Uterus (tissue), 4 donors: ENCODE measurements around the gene TRMU. TPM values are rescaled to one million over a fixed set of nuclear protein-coding genes. Genes with fewer than 3 reads are reported as not detected.

Experiments used
- DNase-seq, 2 donors: peaks; one replicate each; pipeline ENCODE4 v3.0.0-alpha.2; 2019 to 2020
- H3K27ac ChIP-seq, 2 donors: fragments of 200-600 bp; sonication (generic); 1 replicate in 1 of 2; 2 replicates in 1 of 2; pipeline ENCODE4 v1.5.1; 2016 to 2018
- H3K27me3 ChIP-seq, 2 donors: fragments of 200-600 bp; sonication (generic); one replicate each; pipeline ENCODE4 v1.5.1; 2018 to 2019; ENCODE audit warnings: control low read depth in 1 of 2
- H3K36me3 ChIP-seq, 2 donors: fragments of 200-600 bp; sonication (generic); one replicate each; pipeline ENCODE4 v1.5.1; 2019; ENCODE audit warnings: control low read depth in 1 of 2
- H3K4me1 ChIP-seq, 2 donors: fragments of 200-600 bp; sonication (generic); one replicate each; pipeline ENCODE4 v1.5.1; 2018 to 2019; ENCODE audit warnings: control low read depth in 1 of 2
- H3K4me3 ChIP-seq, 2 donors: fragments of 200-600 bp; sonication (generic); 1 replicate in 1 of 2; 2 replicates in 1 of 2; pipeline ENCODE4 v1.5.1; 2018 to 2019; ENCODE audit warnings: mild to moderate bottlenecking in 1 of 2
- H3K9me3 ChIP-seq, 2 donors: fragments of 200-600 bp; sonication (generic); one replicate each; pipeline ENCODE4 v1.5.1; 2019; ENCODE audit warnings: control low read depth in 1 of 2
- CTCF ChIP-seq, 4 experiments: fragments of 200-600 bp in 2 of 4; fragments of 450-650 bp in 2 of 4; sonication (generic) in 2 of 4; IDR thresholded peaks; one replicate each; pipeline ENCODE4 v1.5.1; 2016 to 2019; ENCODE audit warnings: antibody characterized with exemption in 4 of 4, mild to moderate bottlenecking in 2 of 4, moderate library complexity in 1 of 4
- POLR2A ChIP-seq, 2 donors: fragments of 450-650 bp; IDR thresholded peaks; one replicate each; pipeline ENCODE4 v1.6.1; 2016; ENCODE audit warnings: antibody characterized with exemption in 2 of 2, mild to moderate bottlenecking in 1 of 2, moderate library complexity in 1 of 2
- intact Hi-C: fragments of 100-400 bp; cut with DNase I; formaldehyde crosslinking; loops from one replicate; pipeline ENCODE4 v1.15.1; 2023; ENCODE audit warnings: low total_unique reads
- total RNA-seq, 4 donors: library from RNA; depleted of rRNA in 3 of 4; stranded (reverse); fragments of >200 nt in 3 of 4; gene quantifications; one replicate each; pipeline versions ENCODE4 v1.1.0 to v1.2.4, GENCODE V29; 2014 to 2023
- donor health status: DM: yes; HTN: yes; CAD: no.

Gene TRMU
- total RNA-seq, 4 donors from 2014 or later = 14.1 to 52.5 (median 31.2) TPM

DNA sequence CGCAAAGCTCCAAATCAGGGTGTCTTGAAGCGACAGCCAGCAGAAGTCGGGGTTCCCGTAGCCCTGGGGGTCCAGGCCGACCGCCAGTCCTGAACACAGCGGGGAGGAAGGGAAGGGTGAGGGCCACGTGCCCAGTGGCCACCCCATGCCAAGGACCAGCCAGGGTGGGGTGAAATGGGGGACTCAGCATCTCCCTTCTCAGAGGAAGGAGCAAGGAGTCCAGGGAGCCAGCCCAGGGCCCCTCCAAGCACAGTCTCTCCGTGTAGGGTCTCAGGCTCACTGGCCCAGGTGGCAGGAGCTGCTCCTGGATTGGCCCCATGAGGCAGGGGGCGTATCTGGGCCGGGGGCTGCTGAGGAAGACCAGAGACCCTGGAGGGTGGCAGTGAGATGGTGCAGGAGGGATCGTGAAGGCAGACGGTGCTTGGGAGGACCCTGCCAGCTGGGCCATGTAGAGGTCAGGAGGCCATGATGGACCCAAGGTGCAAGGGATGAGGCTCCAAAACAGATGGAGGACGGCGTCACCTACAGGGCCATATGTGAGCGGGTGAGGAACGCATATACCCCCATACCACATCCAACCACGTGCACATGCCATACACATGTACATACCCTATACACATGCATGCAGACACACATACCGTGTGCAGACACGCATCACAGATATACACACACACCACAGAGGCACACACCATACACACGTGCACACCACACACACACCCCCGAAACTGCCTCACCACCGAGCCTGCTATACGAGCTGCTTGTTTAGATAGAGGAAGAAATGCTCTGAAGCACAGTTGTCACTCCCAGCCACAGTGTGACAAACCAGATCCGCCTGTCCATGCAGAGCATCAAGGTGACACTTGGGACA is 34.4 kb downstream of the TRMU start:
- intact Hi-C loops = loop anchor here (10.0 kb wide), 1 partner anchor 175 kb away; no protein-coding TSS in a partner anchor
- H3K4me3 ChIP-seq = no peak overlapping the region
- no peak overlapping the region for H3K27ac ChIP-seq
- no peaks in the 10 kb centered on the region for H3K27me3 ChIP-seq
- H3K36me3 ChIP-seq = no peaks in the 10 kb centered on the region
- H3K4me1 ChIP-seq = no peaks in the 10 kb centered on the region
- TF ChIP-seq POLR2A (IDR thresholded peaks at IDR 0.05) = no peak
- no peak for TF ChIP-seq CTCF (IDR thresholded peaks at IDR 0.05)
- no peaks in the 10 kb centered on the region for H3K9me3 ChIP-seq
- no peak for DNase-seq

DNA sequence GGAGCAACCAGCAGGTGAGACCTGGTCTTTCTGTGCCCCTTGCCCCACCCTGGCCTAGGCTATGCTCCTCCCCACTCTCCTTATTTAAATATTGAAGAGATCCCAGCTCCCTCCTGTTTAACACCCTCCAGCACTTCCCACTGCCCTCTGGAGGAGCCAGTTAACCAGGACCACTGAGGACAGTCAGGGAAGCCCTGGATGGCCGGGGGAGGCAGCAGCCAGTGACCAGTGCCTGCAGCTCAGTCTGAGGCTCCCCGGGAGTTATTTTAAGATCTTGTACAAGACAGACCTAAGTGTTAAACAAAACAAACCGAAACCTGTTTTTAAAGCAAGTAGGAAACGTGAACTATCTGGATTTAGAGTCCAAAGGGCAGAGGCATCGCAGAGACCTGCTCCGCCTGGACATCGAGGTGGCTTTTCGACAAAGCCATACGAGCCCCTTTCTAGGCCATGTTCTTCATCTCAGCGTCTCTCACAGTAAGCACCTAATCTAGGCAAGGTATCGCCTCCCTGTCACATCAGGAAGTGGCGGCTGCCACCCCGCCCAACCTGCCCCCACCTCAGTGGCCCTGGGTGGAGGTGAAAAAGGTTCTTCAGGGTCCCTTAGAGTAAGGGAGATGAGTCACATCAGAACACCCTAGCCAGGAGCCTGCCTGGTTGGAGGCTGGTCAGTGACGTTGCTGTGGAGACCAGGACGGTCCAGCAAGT is 35.2 kb downstream of the TRMU start:
- Histone ChIP-seq H3K9me3 (no peaks in the 10 kb centered on the region), H3K27me3 (no peaks in the 10 kb centered on the region), H3K36me3 (no peaks in the 10 kb centered on the region), H3K4me1 (no peaks in the 10 kb centered on the region), H3K4me3 (no peak overlapping the region), H3K27ac (no peak overlapping the region)
- TF ChIP-seq POLR2A (IDR thresholded peaks at IDR 0.05) (no peak), CTCF (IDR thresholded peaks at IDR 0.05) (no peak)
- no peak for DNase-seq
- intact Hi-C loops = no loop called here

- H3K36me3 ChIP-seq = no peaks in the 10 kb centered on the region
- no peaks in the 10 kb centered on the region for H3K27me3 ChIP-seq
- DNase-seq = no peak
- TF ChIP-seq CTCF (IDR thresholded peaks at IDR 0.05) (no peak), POLR2A (IDR thresholded peaks at IDR 0.05) (no peak)
- no peak overlapping the region for H3K27ac ChIP-seq
- no peak overlapping the region for H3K4me3 ChIP-seq
- intact Hi-C loops = no loop called here
- no peaks in the 10 kb centered on the region for H3K9me3 ChIP-seq
- H3K4me1 ChIP-seq = no peaks in the 10 kb centered on the region
Measured at GRCh38 chr22:46371623-46372226, 36.2 kb downstream of the TRMU start.

- DNase-seq = no peak
- TF ChIP-seq CTCF (IDR thresholded peaks at IDR 0.05) = no peak
- TF ChIP-seq POLR2A (IDR thresholded peaks at IDR 0.05) = no peak
- intact Hi-C loops = no loop called here
Measured at GRCh38 chr22:46372686-46373085, 37.2 kb downstream of the TRMU start.

DNA sequence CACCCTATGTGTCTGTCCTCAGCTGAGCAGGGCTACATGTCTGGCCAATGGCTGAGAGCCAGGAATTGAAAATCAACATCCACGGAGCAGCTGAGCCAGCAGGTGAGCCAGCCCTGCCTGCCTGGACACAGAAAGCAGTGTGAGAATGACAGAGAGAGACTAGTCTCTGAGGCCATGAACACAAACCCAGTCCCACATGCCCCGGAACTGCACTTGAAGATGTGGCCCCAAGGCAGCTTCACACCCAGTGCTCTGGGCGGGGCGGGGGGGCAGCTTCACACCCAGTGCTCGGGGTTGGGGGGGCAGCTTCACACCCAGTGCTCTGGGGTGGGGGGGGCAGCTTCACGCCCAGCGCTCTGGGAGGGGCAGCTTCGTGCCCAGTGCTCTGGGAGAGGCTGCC is 37.6 kb downstream of the TRMU start:
- intact Hi-C loops = no loop called here
- Histone ChIP-seq H3K27ac (no peak overlapping the region), H3K36me3 (no peaks in the 10 kb centered on the region), H3K27me3 (no peaks in the 10 kb centered on the region), H3K4me1 (no peaks in the 10 kb centered on the region), H3K9me3 (no peaks in the 10 kb centered on the region), H3K4me3 (no peak overlapping the region)
- TF ChIP-seq POLR2A (IDR thresholded peaks at IDR 0.05) (no peak), CTCF (IDR thresholded peaks at IDR 0.05) (no peak)
- DNase-seq = no peak

More at GRCh38 chr22:46372686-46373085, 37.2 kb downstream of the TRMU start:
- Histone ChIP-seq H3K36me3 (no peaks in the 10 kb centered on the region), H3K4me1 (no peaks in the 10 kb centered on the region), H3K9me3 (no peaks in the 10 kb centered on the region), H3K27me3 (no peaks in the 10 kb centered on the region), H3K27ac (no peak overlapping the region), H3K4me3 (no peak overlapping the region)
